PC-9 (cell line): ENCODE data around the gene PGAM4. TPM values are rescaled to one million over a fixed set of nuclear protein-coding genes. Genes with fewer than 3 reads are reported as not detected.

Experiments
- BruUV-seq: library from RNA; stranded (reverse); fragments of 400-500 nt; replicated peaks from 2 replicates; lab custom pipeline; 2021; lab: Mats Ljungman, UMichigan
- CTCF ChIA-PET: fragments of 300-600 bp; sonication (Branson Sonifier 250); formaldehyde crosslinking; loops from one replicate; lab custom pipeline; 2022; ENCODE audit warnings: antibody characterized with exemption; lab: Charles Lee
- POLR2A ChIA-PET: fragments of 300-600 bp; sonication (Branson Sonifier 250); formaldehyde crosslinking; loops from one replicate; lab custom pipeline; 2022; ENCODE audit warnings: antibody characterized with exemption; ENCODE audit not compliant: unreplicated experiment; lab: Charles Lee
- DNase-seq, 2 experiments: peaks; one replicate each; pipeline versions ENCODE4 v3.0.0 to v3.0.0-alpha.2; 2015 to 2022; ENCODE audit warnings: mixed read lengths in 1 of 2
- H2AFZ ChIP-seq: fragments of 200-600 bp; sonication (generic); 2 replicates; pipeline ENCODE4 v1.8.1; 2017; ENCODE audit warnings: antibody characterized with exemption
- H3F3A ChIP-seq: fragments of 200-600 bp; sonication (generic); 2 replicates; pipeline ENCODE4 v1.8.1; 2017; ENCODE audit warnings: antibody characterized with exemption, mild to moderate bottlenecking, low read depth; ENCODE audit not compliant: insufficient read depth
- H3K27ac ChIP-seq: fragments of 200-600 bp; sonication (generic); 2 replicates; pipeline ENCODE4 v1.6.1; 2016; ENCODE audit warnings: mixed run types
- H3K27me3 ChIP-seq: fragments of 200-600 bp; sonication (generic); 2 replicates; pipeline ENCODE4 v1.6.1; 2016; ENCODE audit warnings: low read depth, mixed run types; ENCODE audit not compliant: insufficient read depth
- H3K36me3 ChIP-seq: fragments of 200-600 bp; sonication (generic); 2 replicates; pipeline ENCODE4 v1.6.1; 2016; ENCODE audit warnings: low read depth, mixed run types
- H3K4me1 ChIP-seq: fragments of 200-600 bp; sonication (generic); replicated peaks from 2 replicates; pipeline ENCODE4 v1.6.1; 2016; ENCODE audit warnings: mixed run types; ENCODE audit not compliant: insufficient read depth
- H3K4me2 ChIP-seq: fragments of 200-600 bp; sonication (generic); 2 replicates; pipeline ENCODE4 v1.6.1; 2017; ENCODE audit warnings: mixed run types
- H3K4me3 ChIP-seq: fragments of 200-600 bp; sonication (generic); 2 replicates; pipeline ENCODE4 v1.6.1; 2016; ENCODE audit warnings: mixed run types
- H3K79me2 ChIP-seq: fragments of 200-600 bp; sonication (generic); 2 replicates; pipeline ENCODE4 v1.6.1; 2017; ENCODE audit warnings: low read depth, mixed run types
- H3K9me2 ChIP-seq: fragments of 200-600 bp; sonication (generic); 2 replicates; pipeline ENCODE4 v1.8.1; 2017; ENCODE audit warnings: mild to moderate bottlenecking; ENCODE audit not compliant: insufficient read depth
- H3K9me3 ChIP-seq: fragments of 200-600 bp; sonication (generic); 2 replicates; pipeline ENCODE4 v1.8.1; 2016; ENCODE audit warnings: low read depth; ENCODE audit not compliant: insufficient read depth
- H4K20me1 ChIP-seq: fragments of 200-600 bp; sonication (generic); 2 replicates; pipeline ENCODE4 v1.8.1; 2017; ENCODE audit not compliant: insufficient read depth
- CTCF ChIP-seq: fragments of 200-600 bp; sonication (generic); conservative IDR thresholded peaks from 2 replicates; pipeline ENCODE4 v1.6.1; 2017; ENCODE audit warnings: mixed run types, antibody characterized with exemption, mild to moderate bottlenecking, moderate library complexity
- EZH2 ChIP-seq: fragments of 200-600 bp; sonication (generic); IDR thresholded peaks from 2 replicates; pipeline ENCODE4 v1.8.0; 2017; ENCODE audit warnings: antibody characterized with exemption, low read depth
- intact Hi-C: fragments of 100-400 bp; cut with micrococcal nuclease; formaldehyde crosslinking; loops from one replicate; pipeline ENCODE4 v1.10.0; 2022; ENCODE audit not compliant: unreplicated experiment
- total RNA-seq: library from RNA; stranded (reverse); gene quantifications from 2 replicates; pipeline ENCODE4 v1.2.3, GENCODE V29; 2021

The PGAM4 gene
- total RNA-seq, 1 experiment from 2014 or later: not detected

DNA sequence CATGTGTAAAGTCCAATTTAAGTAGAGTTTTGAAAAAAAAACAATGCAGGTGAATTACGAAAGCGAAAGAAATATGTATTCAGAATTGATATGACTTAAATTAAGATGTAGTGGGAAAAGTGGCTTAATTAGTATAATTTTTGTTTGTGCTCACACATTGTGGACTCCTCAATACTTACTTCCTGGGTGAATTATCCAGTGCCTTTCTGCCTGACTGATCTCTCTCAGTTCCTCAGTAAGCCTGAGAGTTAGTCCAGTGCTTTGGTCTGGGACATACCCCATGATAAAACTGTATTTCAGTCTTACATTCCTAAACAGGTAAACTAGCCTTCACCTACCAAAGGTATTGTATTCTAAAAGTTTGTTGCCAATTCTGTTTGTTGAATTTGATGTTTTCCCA lies 8.4 kb downstream of the PGAM4 start:
- Histone ChIP-seq H3K27me3 (no peaks in the 10 kb centered on the region), H3K9me2 (no peaks in the 10 kb centered on the region), H3K4me1 (no peaks in the 10 kb centered on the region), H2AFZ (no peak overlapping the region), H3K27ac (no peak overlapping the region), H3F3A (no peaks in the 10 kb centered on the region), H3K4me2 (no peak overlapping the region), H4K20me1 (no peaks in the 10 kb centered on the region), H3K9me3 (no peaks in the 10 kb centered on the region), H3K79me2 (no peaks in the 10 kb centered on the region), H3K4me3 (no peak overlapping the region), H3K36me3 (no peaks in the 10 kb centered on the region)
- ChIA-PET CTCF (no interaction called here), POLR2A (no interaction called here)
- BruUV-seq: no TSS peak
- intact Hi-C loops: no loop called here
- DNase-seq: no peak
- TF ChIP-seq EZH2: no peak
- TF ChIP-seq CTCF: no peak

DNA sequence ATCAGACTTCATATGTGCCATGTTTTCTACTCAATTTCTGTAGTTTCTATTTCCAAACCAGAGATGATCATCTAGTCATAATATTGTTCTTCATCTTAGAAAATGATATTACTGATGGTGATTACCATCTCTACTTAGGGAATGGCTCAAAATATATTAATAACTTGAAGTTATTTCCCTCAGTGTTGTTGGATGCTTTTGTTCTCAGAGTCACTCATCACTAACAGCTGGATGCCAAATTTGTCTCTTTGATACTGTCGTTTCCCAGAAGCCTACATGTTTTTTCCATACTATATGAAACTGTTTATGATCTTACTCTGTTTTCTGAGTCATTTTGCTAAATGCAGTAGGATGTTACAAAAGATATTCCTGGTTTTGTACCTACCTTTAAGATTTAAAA lies 8.9 kb downstream of the PGAM4 start:
- H3K27ac ChIP-seq: no peak overlapping the region
- no peaks in the 10 kb centered on the region for H3K9me3 ChIP-seq
- CTCF ChIA-PET: no interaction called here
- H3K4me1 ChIP-seq: no peaks in the 10 kb centered on the region
- no peaks in the 10 kb centered on the region for H3K27me3 ChIP-seq
- H3K79me2 ChIP-seq: no peaks in the 10 kb centered on the region
- no peak overlapping the region for H3K4me2 ChIP-seq
- no peak for TF ChIP-seq EZH2
- no peak for TF ChIP-seq CTCF
- H3K9me2 ChIP-seq: no peaks in the 10 kb centered on the region
- no TSS peak for BruUV-seq
- no peaks in the 10 kb centered on the region for H3F3A ChIP-seq
- POLR2A ChIA-PET: no interaction called here
- H2AFZ ChIP-seq: no peak overlapping the region
- H3K4me3 ChIP-seq: no peak overlapping the region
- H4K20me1 ChIP-seq: no peaks in the 10 kb centered on the region
- H3K36me3 ChIP-seq: no peaks in the 10 kb centered on the region
- intact Hi-C loops: no loop called here
- no peak for DNase-seq

DNA sequence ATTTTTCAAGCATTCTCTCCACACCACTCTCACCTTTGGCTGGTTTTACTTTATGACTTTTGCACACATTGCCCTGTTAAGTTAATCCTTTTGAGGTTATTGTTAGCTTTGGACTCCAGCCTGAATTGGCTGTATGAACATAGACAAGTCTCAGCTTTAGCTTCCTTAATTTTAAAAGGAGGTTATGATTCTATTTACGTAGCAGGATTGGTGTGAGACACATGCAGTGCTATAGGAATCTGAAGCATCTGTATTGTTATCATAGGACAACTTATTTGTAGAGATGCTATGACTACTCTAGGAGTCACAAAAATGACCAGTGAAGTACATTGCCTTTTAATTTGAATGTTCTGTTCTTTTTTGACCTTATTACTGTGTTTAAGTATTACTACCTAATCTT lies 15.7 kb downstream of the PGAM4 start:
- ChIA-PET POLR2A (no interaction called here), CTCF (no interaction called here)
- Histone ChIP-seq H3K9me2 (no peaks in the 10 kb centered on the region), H3K27me3 (no peaks in the 10 kb centered on the region), H3K36me3 (no peaks in the 10 kb centered on the region), H3K4me2 (peak overlapping the region; percentile 32), H3K4me3 (no peak overlapping the region), H3K79me2 (no peaks in the 10 kb centered on the region), H3F3A (peaks cover 6% of the 10 kb centered on the region; the same call in 1 of the 2 replicates), H3K4me1 (peaks cover 17% of the 10 kb centered on the region), H2AFZ (no peak overlapping the region), H3K9me3 (no peaks in the 10 kb centered on the region), H4K20me1 (no peaks in the 10 kb centered on the region), H3K27ac (peak overlapping the region; percentile 47)
- BruUV-seq: no TSS peak
- intact Hi-C loops: no loop called here
- no peak for TF ChIP-seq CTCF
- TF ChIP-seq EZH2: no peak
- peak in 1 of 2 experiments; percentile 53 for DNase-seq
